Upper lobe of right lung (tissue), 1 donor: ENCODE measurements around the gene ACTR6. TPM values are rescaled to one million over a fixed set of nuclear protein-coding genes. Genes with fewer than 3 reads are reported as not detected.
"Not testable (repeated sequence)": the region's sequence is repeated elsewhere in the genome, so short reads cannot be mapped to it uniquely, and the experiment has no call there.

Source experiments
- ATAC-seq: fragments of 200-7000 bp; cut with Tn5 transposase; one replicate; pipeline ENCODE4 v1.9.1; 2020; ENCODE audit warnings: mild to moderate bottlenecking, moderate library complexity
- DNase-seq: peaks from one replicate; pipeline ENCODE4 v3.0.0-alpha.2; 2020
- H3K27ac ChIP-seq: fragments of 200-600 bp; one replicate; pipeline ENCODE4 v1.8.0; 2022
- H3K27me3 ChIP-seq: fragments of 200-600 bp; one replicate; pipeline ENCODE4 v1.8.0; 2022; ENCODE audit warnings: mild to moderate bottlenecking
- H3K36me3 ChIP-seq: fragments of 200-600 bp; one replicate; pipeline ENCODE4 v1.8.0; 2022
- H3K4me1 ChIP-seq: fragments of 200-600 bp; one replicate; pipeline ENCODE4 v1.8.0; 2022
- H3K4me3 ChIP-seq: fragments of 200-600 bp; one replicate; pipeline ENCODE4 v1.8.0; 2022; ENCODE audit warnings: mild to moderate bottlenecking
- H3K9me3 ChIP-seq: fragments of 200-600 bp; one replicate; pipeline ENCODE4 v1.8.0; 2022
- CTCF ChIP-seq: fragments of 200-600 bp; IDR thresholded peaks from one replicate; pipeline ENCODE4 v1.8.0; 2022; ENCODE audit warnings: antibody characterized with exemption
- intact Hi-C: fragments of 100-400 bp; cut with DNase I; formaldehyde crosslinking; loops from one replicate; pipeline ENCODE4 v1.11.0; 2022
- total RNA-seq: library from RNA; stranded (reverse); fragmentation: NEBNext Ultra II Directional; extraction: Animal tissue kit (Norgen Biotek cat#: 25700); gene quantifications from one replicate; pipeline ENCODE4 v1.2.1, GENCODE V29; 2021
- donor health status: DM: no; HTN: yes; CAD: no; lungs with severe emphysema.

The ACTR6 gene
- total RNA-seq, 1 donor from 2014 or later = 25.2 TPM

GRCh38 chr12:100216337-100216736 is 15.7 kb downstream of the ACTR6 start:
- TF ChIP-seq CTCF = no peak
- H3K9me3 ChIP-seq = no peaks in the 10 kb centered on the region
- H3K36me3 ChIP-seq = peaks cover 75% of the 10 kb centered on the region
- no peaks in the 10 kb centered on the region for H3K4me1 ChIP-seq
- intact Hi-C loops = no loop called here
- DNase-seq (no peak), ATAC-seq (no peak)
- H3K27me3 ChIP-seq = no peaks in the 10 kb centered on the region
- no peak overlapping the region for H3K4me3 ChIP-seq
- no peak overlapping the region for H3K27ac ChIP-seq

GRCh38 chr12:100219328-100220109 is 18.9 kb downstream of the ACTR6 start:
- H3K27ac ChIP-seq = no peak overlapping the region
- H3K27me3 ChIP-seq = no peaks in the 10 kb centered on the region
- ATAC-seq (no peak), DNase-seq (no peak)
- H3K36me3 ChIP-seq = peaks cover 82% of the 10 kb centered on the region
- intact Hi-C loops = no loop called here
- H3K4me3 ChIP-seq = no peak overlapping the region
- H3K9me3 ChIP-seq = no peaks in the 10 kb centered on the region
- H3K4me1 ChIP-seq = no peaks in the 10 kb centered on the region
- no peak for TF ChIP-seq CTCF

DNA sequence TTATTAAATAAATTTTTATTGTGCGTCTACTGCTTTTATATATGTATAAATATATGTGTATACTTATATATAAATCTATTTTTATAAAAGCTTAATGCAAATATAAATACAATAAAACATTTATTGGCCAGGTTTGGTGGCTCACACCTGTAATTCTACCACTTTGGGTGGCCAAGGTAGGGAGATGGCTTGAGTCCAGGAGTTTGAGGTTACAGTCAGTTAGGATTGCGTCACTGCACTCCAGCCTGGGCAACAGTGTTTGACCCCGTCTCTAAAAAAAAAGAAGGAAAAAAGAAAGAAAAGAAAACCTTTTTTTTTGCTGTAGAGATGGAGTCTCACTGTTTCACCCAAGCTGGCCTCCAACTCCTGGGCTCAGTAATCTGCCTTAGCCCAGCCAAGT is 20.9 kb downstream of the ACTR6 start:
- Histone ChIP-seq H3K4me1 (no peaks in the 10 kb centered on the region), H3K9me3 (no peaks in the 10 kb centered on the region), H3K27me3 (no peaks in the 10 kb centered on the region), H3K36me3 (peaks cover 84% of the 10 kb centered on the region), H3K27ac (no peak overlapping the region), H3K4me3 (no peak overlapping the region)
- intact Hi-C loops = no loop called here
- no peak for ATAC-seq
- no peak for DNase-seq
- no peak for TF ChIP-seq CTCF

GRCh38 chr12:100222173-100222572 is 21.6 kb downstream of the ACTR6 start:
- DNase-seq, H3K4me1 ChIP-seq, H3K27ac ChIP-seq, H3K4me3 ChIP-seq, H3K27me3 ChIP-seq, H3K9me3 ChIP-seq, ATAC-seq, intact Hi-C loops: not testable (repeated sequence)
- H3K36me3 ChIP-seq = peaks cover 79% of the 10 kb centered on the region

- Histone ChIP-seq H3K27me3 (no peaks in the 10 kb centered on the region), H3K36me3 (peaks cover 45% of the 10 kb centered on the region), H3K4me3 (no peak overlapping the region), H3K27ac (no peak overlapping the region), H3K4me1 (no peaks in the 10 kb centered on the region), H3K9me3 (no peaks in the 10 kb centered on the region)
- TF ChIP-seq CTCF = no peak
- DNase-seq (no peak), ATAC-seq (no peak)
- intact Hi-C loops = no loop called here
Measured at GRCh38 chr12:100225491-100225890, 24.9 kb downstream of the ACTR6 start.

DNA sequence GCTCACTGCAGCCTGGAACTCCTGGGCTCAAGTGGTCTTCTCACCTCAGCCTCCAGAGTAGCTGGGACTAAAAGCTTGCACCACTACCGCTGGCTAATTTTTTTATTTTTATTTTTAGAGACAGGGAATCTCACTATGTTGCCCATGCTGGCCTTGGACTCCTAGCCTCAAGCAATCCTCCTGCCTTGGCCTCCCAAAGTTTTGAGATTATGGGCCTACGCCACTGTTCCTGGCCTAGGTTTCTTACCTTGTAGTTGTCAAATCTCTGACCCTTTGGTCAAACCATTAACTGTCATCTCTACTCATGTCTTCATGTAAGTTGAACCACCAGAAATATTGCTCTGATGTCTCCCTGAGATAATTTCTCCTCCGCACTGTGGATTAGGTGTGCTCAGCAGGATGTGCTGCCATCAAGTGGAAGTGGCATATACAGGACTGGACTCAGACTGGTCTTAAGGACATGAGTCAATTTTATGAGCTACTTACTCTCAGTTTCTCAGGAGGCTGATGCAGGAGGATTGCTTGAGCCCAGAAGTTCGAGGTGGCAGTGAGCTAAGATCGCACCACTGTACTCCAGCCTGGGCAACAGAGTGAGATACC is 28.5 kb downstream of the ACTR6 start:
- H3K27me3 ChIP-seq = no peaks in the 10 kb centered on the region
- no peak overlapping the region for H3K4me3 ChIP-seq
- DNase-seq (no peak), ATAC-seq (no peak)
- H3K9me3 ChIP-seq = no peaks in the 10 kb centered on the region
- no peaks in the 10 kb centered on the region for H3K4me1 ChIP-seq
- intact Hi-C loops = no loop called here
- H3K27ac ChIP-seq = no peak overlapping the region
- TF ChIP-seq CTCF = no peak
- peaks cover 11% of the 10 kb centered on the region for H3K36me3 ChIP-seq
